HG03025 (cell line): ENCODE measurements around the gene PINK1.

Source experiments
- ATAC-seq: cut with Tn5 transposase; IDR thresholded peaks from one replicate; pipeline ENCODE4 v1.9.1; 2021; ENCODE audit warnings: mild to moderate bottlenecking, moderate library complexity; ENCODE audit not compliant: unreplicated experiment, low FRiP score

PINK1 gene

GRCh38 chr1:20641975-20642374 lies 8.7 kb downstream of the PINK1 start:
- ATAC-seq: no peak

- no peak for ATAC-seq
These were observed 9.8 kb downstream of the PINK1 start for GRCh38 chr1:20643080-20643479.

- ATAC-seq: no peak
These were observed 11.2 kb downstream of the PINK1 start for GRCh38 chr1:20644416-20644815.

- ATAC-seq: no peak
These were observed 12.2 kb downstream of the PINK1 start for GRCh38 chr1:20645414-20645813.

GRCh38 chr1:20648438-20648837 lies 15.2 kb downstream of the PINK1 start:
- ATAC-seq: no peak

GRCh38 chr1:20648946-20649345 lies 15.7 kb downstream of the PINK1 start:
- ATAC-seq: no peak

- ATAC-seq: no peak
These were observed 19.0 kb downstream of the PINK1 start for GRCh38 chr1:20652300-20652699.

GRCh38 chr1:20654104-20654690 lies 20.9 kb downstream of the PINK1 start:
- ATAC-seq: no peak

- no peak for ATAC-seq
These were observed 23.8 kb downstream of the PINK1 start for GRCh38 chr1:20657024-20657423.

- ATAC-seq: no peak
These were observed 25.1 kb downstream of the PINK1 start for GRCh38 chr1:20658166-20658915.

GRCh38 chr1:20660363-20660762 lies 27.1 kb downstream of the PINK1 start:
- no peak for ATAC-seq

- ATAC-seq: peak; percentile 1
These were observed 27.6 kb downstream of the PINK1 start for GRCh38 chr1:20660847-20661206.

- peak; percentile 94 for ATAC-seq
These were observed 28.2 kb downstream of the PINK1 start, which contains the start of gene DDOST for GRCh38 chr1:20661207-20662109. TSS of gene DDOST (minus strand) at chr1:20661369. CDS start at chr1:20661350, 19 bp downstream.

- no peak for ATAC-seq
These were observed 28.8 kb downstream of the PINK1 start for GRCh38 chr1:20662110-20662475.

GRCh38 chr1:20663365-20663764 lies 30.1 kb downstream of the PINK1 start:
- ATAC-seq: no peak

- no peak for ATAC-seq
These were observed 30.9 kb downstream of the PINK1 start for GRCh38 chr1:20663969-20664715.

GRCh38 chr1:20665726-20666125 lies 32.5 kb downstream of the PINK1 start:
- ATAC-seq: no peak

GRCh38 chr1:20666146-20666545 lies 32.9 kb downstream of the PINK1 start:
- no peak for ATAC-seq

GRCh38 chr1:20666804-20667203 lies 33.5 kb downstream of the PINK1 start:
- no peak for ATAC-seq

GRCh38 chr1:20668581-20668980 lies 35.3 kb downstream of the PINK1 start:
- ATAC-seq: no peak

GRCh38 chr1:20670936-20671335 lies 37.7 kb downstream of the PINK1 start:
- ATAC-seq: no peak
